DND-41 (cell line): Measurements from ENCODE around the gene PFKFB1.

Experiments used
- ATAC-seq: fragments of 200-7000 bp; cut with Tn5 transposase; 3 replicates; pipeline ENCODE4 v1.9.1; 2021; ENCODE audit warnings: low read depth; ENCODE audit not compliant: insufficient read depth
- DNase-seq: peaks from one replicate; pipeline ENCODE4 v3.0.0-alpha.2; 2020
- H2AFZ ChIP-seq: 2 replicates; pipeline ENCODE4 v1.6.0; 2012; ENCODE audit warnings: low read depth, low read length
- H3K27ac ChIP-seq: 2 replicates; pipeline ENCODE4 v1.5.1; 2012; ENCODE audit warnings: low read length, inconsistent platforms
- H3K27me3 ChIP-seq: fragments of 200-600 bp; sonication (generic); 2 replicates; pipeline ENCODE4 v1.6.0; 2012; ENCODE audit warnings: low read length, mild to moderate bottlenecking, inconsistent platforms; ENCODE audit not compliant: insufficient read depth, poor library complexity
- H3K36me3 ChIP-seq: 2 replicates; pipeline ENCODE4 v1.5.1; 2012; ENCODE audit warnings: low read length, inconsistent platforms; ENCODE audit not compliant: insufficient read depth
- H3K4me1 ChIP-seq: 2 replicates; pipeline ENCODE4 v1.5.1; 2012; ENCODE audit warnings: mild to moderate bottlenecking, low read length; ENCODE audit not compliant: insufficient read depth
- H3K4me2 ChIP-seq: 2 replicates; pipeline ENCODE4 v1.6.0; 2012; ENCODE audit warnings: mild to moderate bottlenecking, moderate library complexity, low read length, inconsistent platforms; ENCODE audit not compliant: insufficient read depth
- H3K4me3 ChIP-seq, 2 experiments: fragments of 200-600 bp in 1 of 2; shearing (Covaris generic) in 1 of 2; 2 replicates each; pipeline ENCODE4 v1.5.1; 2012 to 2016; ENCODE audit warnings: inconsistent platforms in 2 of 2, low read length in 2 of 2, mild to moderate bottlenecking in 2 of 2, low read depth in 1 of 2, moderate library complexity in 1 of 2
- H3K79me2 ChIP-seq: 2 replicates; pipeline ENCODE4 v1.6.0; 2012; ENCODE audit warnings: low read length, inconsistent platforms; ENCODE audit not compliant: insufficient read depth
- H3K9ac ChIP-seq: 2 replicates; pipeline ENCODE4 v1.6.0; 2012; ENCODE audit warnings: low read depth, mild to moderate bottlenecking, inconsistent platforms, low read length, moderate library complexity
- H3K9me3 ChIP-seq: 2 replicates; pipeline ENCODE4 v1.5.1; 2012; ENCODE audit warnings: low read length, moderate library complexity, mild to moderate bottlenecking, inconsistent platforms; ENCODE audit not compliant: insufficient read depth, severe bottlenecking
- H4K20me1 ChIP-seq: 2 replicates; pipeline ENCODE4 v1.6.0; 2012; ENCODE audit warnings: low read length; ENCODE audit not compliant: insufficient read depth
- EZH2 ChIP-seq: IDR thresholded peaks from 3 replicates; pipeline ENCODE4 v1.6.1; 2012; ENCODE audit warnings: borderline replicate concordance, low read depth, mild to moderate bottlenecking, moderate library complexity, low read length, inconsistent platforms; ENCODE audit not compliant: severe bottlenecking
- TF ChIP-seq, protein P1 (sequence below): IDR thresholded peaks from 2 replicates; pipeline ENCODE4 v1.5.1; 2012; ENCODE audit warnings: borderline replicate concordance, low read length, moderate library complexity, mild to moderate bottlenecking; ENCODE audit not compliant: poor library complexity, severe bottlenecking; ENCODE audit errors: extremely low read depth

The PFKFB1 gene

DNA sequence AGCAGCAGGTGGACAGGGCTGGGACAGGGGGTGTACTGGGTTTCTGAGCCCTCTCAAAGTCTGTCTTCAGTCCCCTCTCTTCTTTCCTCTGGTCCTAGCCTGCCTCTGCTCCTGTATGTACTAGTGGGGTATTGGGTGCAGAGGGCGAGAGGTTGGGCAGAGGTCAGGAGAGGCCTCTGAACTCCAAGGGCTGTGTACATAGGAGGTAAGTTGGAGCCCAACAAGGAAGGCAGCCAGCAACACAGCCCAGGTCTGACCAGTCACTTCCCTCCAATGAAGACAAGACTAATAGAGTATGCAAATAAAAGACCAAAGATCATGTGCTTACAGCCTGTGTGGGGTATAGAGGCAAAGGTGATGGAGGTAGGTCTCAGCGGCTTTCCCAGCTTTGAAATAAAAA is at the start of gene PFKFB1:
Gene PFKFB1 (minus strand): TSS at position 90 of the 400 bp plus-strand sequence. CDS start 181 bp downstream, outside the sequence.
- Histone ChIP-seq H3K36me3 (no peaks in the 10 kb centered on the region), H3K27me3 (no peaks in the 10 kb centered on the region), H4K20me1 (no peaks in the 10 kb centered on the region), H3K4me1 (peaks cover 2% of the 10 kb centered on the region; the same call in 1 of the 2 replicates), H3K4me3 (no peak within 1 kb of the TSS), H3K9me3 (no peaks in the 10 kb centered on the region), H3K27ac (no peak within 1 kb of the TSS), H3K9ac (no peak within 1 kb of the TSS), H3K4me2 (no peak within 1 kb of the TSS), H3K79me2 (no peaks in the 10 kb centered on the region), H2AFZ (no peak within 1 kb of the TSS)
- ATAC-seq = no peak
- no peak for DNase-seq
- TF ChIP-seq, protein P1, sequence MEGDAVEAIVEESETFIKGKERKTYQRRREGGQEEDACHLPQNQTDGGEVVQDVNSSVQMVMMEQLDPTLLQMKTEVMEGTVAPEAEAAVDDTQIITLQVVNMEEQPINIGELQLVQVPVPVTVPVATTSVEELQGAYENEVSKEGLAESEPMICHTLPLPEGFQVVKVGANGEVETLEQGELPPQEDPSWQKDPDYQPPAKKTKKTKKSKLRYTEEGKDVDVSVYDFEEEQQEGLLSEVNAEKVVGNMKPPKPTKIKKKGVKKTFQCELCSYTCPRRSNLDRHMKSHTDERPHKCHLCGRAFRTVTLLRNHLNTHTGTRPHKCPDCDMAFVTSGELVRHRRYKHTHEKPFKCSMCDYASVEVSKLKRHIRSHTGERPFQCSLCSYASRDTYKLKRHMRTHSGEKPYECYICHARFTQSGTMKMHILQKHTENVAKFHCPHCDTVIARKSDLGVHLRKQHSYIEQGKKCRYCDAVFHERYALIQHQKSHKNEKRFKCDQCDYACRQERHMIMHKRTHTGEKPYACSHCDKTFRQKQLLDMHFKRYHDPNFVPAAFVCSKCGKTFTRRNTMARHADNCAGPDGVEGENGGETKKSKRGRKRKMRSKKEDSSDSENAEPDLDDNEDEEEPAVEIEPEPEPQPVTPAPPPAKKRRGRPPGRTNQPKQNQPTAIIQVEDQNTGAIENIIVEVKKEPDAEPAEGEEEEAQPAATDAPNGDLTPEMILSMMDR = no peak
- no peak for TF ChIP-seq EZH2

DNA sequence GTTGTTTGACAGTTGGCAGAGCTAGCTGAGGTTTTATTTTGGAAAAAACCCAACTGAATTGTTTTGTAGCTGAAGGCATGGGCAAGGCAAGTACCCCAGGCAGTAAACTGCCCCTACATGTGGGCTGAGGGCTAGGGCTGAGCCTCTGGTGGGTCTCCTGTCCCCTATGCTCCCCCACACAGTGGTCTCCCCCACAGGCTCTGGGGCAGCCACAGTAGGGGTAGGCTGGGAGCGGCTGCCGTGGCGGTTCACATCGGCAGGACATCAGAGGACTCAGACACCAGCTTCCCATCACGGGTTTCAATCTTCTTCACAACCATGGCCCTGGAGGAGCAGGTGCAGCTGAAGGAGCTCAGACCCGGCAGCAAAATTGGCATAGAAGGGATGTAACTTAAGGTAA is 47.5 kb upstream of the PFKFB1 start:
- no peaks in the 10 kb centered on the region for H3K79me2 ChIP-seq
- ATAC-seq = no peak
- TF ChIP-seq, protein P1 = no peak
- TF ChIP-seq EZH2 = no peak

DNA sequence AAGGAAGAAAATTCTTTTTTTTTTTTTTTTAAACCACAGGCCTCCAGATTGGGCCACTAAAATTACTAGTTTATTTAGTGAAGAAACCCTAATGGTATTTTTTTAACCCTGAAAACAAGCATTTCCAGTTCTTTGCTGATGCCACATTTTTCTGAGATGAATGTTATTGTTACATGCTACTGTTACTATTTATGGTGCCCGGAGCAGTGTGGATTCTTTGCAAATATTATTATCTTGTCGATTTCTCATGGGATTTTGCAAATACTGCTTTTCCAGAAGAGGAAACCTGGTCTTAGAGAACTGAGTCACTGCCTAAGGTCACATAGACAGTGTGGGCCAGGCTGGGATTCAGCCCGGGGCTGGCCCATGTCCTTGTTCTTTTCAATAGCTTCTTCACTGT is 45.5 kb upstream of the PFKFB1 start:
- DNase-seq (no peak), ATAC-seq (no peak)
- Histone ChIP-seq H3K79me2 (no peaks in the 10 kb centered on the region), H3K4me2 (no peak overlapping the region), H3K27me3 (no peaks in the 10 kb centered on the region), H3K9me3 (no peaks in the 10 kb centered on the region), H4K20me1 (no peaks in the 10 kb centered on the region), H3K4me1 (no peaks in the 10 kb centered on the region), H3K27ac (no peak overlapping the region), H3K9ac (no peak overlapping the region), H3K4me3 (no peak overlapping the region), H3K36me3 (no peaks in the 10 kb centered on the region), H2AFZ (no peak overlapping the region)
- TF ChIP-seq, protein P1 = no peak

More for the DNA sequence above, 47.5 kb upstream of the PFKFB1 start:
- no peaks in the 10 kb centered on the region for H3K9me3 ChIP-seq
- no peaks in the 10 kb centered on the region for H4K20me1 ChIP-seq
- no peak for DNase-seq
- no peaks in the 10 kb centered on the region for H3K36me3 ChIP-seq
- H3K27me3 ChIP-seq = no peaks in the 10 kb centered on the region
- no peaks in the 10 kb centered on the region for H3K4me1 ChIP-seq
- no peak overlapping the region for H3K27ac ChIP-seq
- no peak overlapping the region for H3K4me2 ChIP-seq
- no peak overlapping the region for H2AFZ ChIP-seq
- H3K4me3 ChIP-seq = no peak overlapping the region
- no peak overlapping the region for H3K9ac ChIP-seq

DNA sequence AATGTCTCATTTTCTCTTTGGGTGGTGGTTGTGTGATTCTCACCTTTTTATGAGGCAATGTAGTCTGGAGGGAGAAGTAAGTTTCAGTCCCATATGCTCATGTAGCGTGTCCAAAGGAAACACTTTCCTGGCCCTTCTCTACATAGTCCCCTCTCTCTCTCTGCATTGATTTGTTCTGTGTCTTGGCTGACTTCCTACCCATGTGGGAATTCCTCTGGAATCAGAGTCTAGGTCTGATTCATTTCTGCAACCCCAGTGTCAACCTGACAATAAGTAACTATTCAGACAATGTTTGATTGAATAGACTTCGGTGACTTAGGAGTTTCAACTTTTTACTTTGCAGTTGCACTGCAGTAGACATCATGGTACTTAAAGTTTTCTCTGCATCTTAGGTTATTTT is 39.4 kb upstream of the PFKFB1 start:
- H3K9me3 ChIP-seq = no peaks in the 10 kb centered on the region
- H3K79me2 ChIP-seq = no peaks in the 10 kb centered on the region
- no peak overlapping the region for H3K4me3 ChIP-seq
- H3K27me3 ChIP-seq = no peaks in the 10 kb centered on the region
- no peaks in the 10 kb centered on the region for H3K36me3 ChIP-seq
- DNase-seq = no peak
- ATAC-seq = no peak
- no peaks in the 10 kb centered on the region for H4K20me1 ChIP-seq
- H3K4me2 ChIP-seq = no peak overlapping the region
- H3K4me1 ChIP-seq = no peaks in the 10 kb centered on the region
- TF ChIP-seq, protein P1 = no peak
- TF ChIP-seq EZH2 = no peak
- no peak overlapping the region for H3K27ac ChIP-seq
- no peak overlapping the region for H2AFZ ChIP-seq
- no peak overlapping the region for H3K9ac ChIP-seq
